Loucy (cell line): ENCODE data around the gene HK1.

Experiments
- CTCF ChIP-seq: fragments of 200-600 bp; sonication (generic); conservative IDR thresholded peaks from 2 replicates; pipeline ENCODE4 v1.5.1; 2014; ENCODE audit warnings: mild to moderate bottlenecking, antibody characterized with exemption, low read length
- EZH2phosphoT487 ChIP-seq: fragments of 200-600 bp; IDR thresholded peaks from 2 replicates; pipeline ENCODE4 v1.6.1; 2018; ENCODE audit warnings: antibody characterized with exemption, mild to moderate bottlenecking, moderate library complexity, borderline replicate concordance

DNA sequence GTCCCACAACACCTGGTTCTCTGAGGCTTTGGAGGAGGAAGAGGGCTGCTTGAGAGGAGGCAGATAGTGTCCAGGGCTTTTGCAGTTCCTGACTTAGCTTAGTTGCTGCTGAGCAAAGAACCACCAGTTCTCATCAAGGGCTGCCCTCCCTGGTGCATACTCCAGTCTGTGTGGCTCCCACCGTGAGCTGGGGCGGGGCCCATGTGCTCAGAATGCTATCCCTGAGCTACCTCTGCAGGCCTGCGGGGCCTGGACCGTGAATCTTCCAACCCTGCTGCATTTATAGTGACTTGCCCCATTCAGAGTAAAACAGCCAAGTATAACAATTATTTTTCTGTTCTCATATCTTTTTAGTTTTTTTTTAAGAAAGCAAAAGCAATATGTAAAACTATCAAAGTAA, 89.2 kb downstream of the HK1 start:
- no peak for TF ChIP-seq CTCF
- no peak for TF ChIP-seq EZH2phosphoT487
